GM21423 (cell line): ENCODE results near the gene EPB41.
"Not testable (repeated sequence)": the region's sequence is repeated elsewhere in the genome, so short reads cannot be mapped to it uniquely, and the experiment has no call there.

Source experiments
- ATAC-seq: cut with Tn5 transposase; IDR thresholded peaks from one replicate; pipeline ENCODE4 v1.9.1; 2021; ENCODE audit warnings: mild to moderate bottlenecking, moderate library complexity; ENCODE audit not compliant: unreplicated experiment

EPB41 gene

DNA sequence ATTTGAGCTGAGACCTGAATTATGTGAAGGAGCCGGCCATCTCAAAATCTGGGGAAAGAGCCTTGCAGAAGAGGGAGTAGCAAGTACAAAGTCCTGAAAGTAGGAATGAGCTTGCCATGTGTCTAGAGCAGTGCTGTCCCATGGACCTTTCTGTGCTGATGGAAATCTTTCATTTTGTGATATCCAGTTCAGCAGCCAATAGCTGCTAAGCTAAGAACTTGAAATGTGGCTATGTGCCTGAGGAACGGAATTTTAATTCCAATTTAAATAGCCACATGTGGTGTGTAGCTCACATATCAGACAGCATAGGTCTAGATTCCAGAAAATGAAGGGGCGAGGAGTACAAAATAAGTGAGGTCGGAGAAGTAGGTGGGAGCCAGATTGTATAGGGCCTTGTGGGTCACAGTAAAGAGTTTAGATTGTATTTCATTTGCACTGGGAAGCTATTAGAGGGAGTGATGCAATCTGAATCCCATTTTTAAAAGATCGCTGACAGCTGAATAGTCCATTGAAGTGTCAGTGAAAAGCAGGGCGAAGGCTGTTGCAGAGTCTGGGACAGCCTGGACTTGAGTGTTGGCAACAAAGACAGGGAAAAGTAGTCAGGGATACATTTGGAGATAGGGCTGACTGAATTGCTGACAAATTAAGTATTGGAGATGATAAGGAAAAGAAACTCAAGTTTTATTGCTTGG lies 129.1 kb downstream of the EPB41 start:
- no peak for ATAC-seq

DNA sequence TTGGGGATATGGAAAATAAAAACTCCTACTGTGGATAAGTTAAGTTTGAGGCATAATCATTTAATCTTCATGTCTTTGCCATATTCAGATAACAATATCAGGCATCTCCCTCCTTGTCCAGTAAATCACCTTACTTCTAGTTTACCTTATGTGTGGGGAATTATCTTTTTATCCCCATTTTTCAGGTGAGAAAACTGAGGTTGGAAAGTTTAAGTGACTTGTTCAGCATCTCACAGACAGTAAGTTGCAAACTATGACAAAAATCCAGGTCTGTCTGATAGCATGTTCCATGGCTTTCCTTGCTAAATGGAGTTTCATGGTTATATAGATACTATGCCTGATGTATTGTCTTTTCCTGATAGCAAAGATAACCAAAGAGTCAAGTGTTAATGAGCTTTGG lies 129.6 kb downstream of the EPB41 start:
- ATAC-seq, result no peak

- not testable (repeated sequence) for ATAC-seq
Measured at GRCh38 chr1:29045663-29046062, 131.3 kb downstream of the EPB41 start.

DNA sequence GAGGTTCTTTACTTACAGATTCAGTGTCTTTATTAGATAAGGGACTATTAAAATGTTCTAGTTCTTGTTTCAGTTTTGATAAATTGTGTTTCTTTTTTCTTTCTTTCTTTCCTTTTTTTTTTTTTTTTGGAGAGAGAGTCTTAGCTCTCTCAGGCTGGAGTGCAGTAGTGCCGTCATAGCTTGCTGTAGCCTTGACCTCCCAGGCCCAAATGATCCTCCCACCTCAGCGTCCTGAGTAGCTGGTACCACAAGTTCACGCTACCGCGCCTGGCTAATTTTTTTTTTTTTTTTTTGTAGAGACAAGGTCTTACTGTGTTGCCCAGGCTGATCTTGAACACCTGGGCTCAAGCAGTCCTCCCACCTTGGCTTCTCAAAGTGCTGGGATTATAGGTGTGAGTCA lies 132.8 kb downstream of the EPB41 start:
- ATAC-seq, result no peak

GRCh38 chr1:29050166-29050565 lies 135.8 kb downstream of the EPB41 start:
- ATAC-seq, result no peak

DNA sequence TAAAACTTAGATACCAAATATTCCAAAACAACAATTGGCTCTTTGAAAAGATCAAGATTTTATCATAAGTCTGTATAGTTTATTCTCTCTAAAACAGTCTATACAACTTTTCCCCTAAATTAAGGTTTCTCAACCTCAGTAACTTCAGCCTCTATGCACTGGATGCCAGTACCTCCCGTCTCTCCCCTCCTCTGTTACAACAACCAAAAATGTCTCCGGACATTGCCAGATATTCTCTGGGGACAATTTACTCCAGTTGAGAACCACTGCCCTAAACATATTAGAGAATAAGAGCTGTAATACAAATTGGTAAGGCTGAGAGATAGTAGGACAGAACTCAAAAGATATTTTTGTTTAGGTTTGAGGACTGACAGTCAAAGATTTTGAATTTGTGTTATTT lies 137.7 kb downstream of the EPB41 start:
- ATAC-seq, result no peak

GRCh38 chr1:29052941-29053340 lies 138.6 kb downstream of the EPB41 start:
- ATAC-seq, result no peak

DNA sequence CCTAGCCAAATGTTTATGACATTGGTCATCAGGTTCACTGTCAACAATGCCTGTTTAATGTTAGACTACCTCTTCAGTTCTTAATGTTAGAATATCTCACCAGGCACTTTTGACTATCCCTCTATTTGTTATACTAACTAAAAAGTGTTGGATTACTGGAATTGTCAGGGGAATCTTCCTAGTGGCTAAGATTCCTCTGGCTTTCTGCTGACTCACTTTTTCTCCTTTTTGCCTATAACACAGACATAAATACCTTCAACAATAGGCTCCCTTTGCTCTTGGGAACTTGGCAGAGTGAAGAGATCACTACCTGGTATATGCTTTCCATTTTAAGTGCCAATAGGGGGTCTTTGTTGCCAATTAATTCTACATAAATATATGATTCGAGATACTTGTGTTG lies 140.8 kb downstream of the EPB41 start:
- no peak for ATAC-seq

- ATAC-seq, result no peak
Measured at GRCh38 chr1:29056256-29056655, 141.9 kb downstream of the EPB41 start.

DNA sequence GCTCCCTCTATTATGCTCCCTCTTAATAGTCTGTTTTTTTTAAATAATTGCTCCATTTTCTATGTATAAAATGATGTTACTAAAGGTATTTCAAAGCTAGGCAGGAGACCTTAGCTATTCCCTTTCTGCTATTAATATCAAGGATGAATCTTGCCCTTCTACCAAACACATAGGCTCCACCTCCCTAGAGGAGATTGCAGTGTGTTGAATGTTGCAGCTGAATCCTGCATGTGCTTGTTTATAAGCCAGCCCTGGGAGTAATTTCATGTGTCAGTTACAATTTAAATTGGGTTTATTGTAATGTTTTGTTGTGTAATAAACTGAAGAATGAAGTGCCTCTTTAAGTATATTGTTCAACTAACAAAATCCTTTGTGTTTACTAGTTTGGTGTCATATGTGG lies 143.3 kb downstream of the EPB41 start:
- no peak for ATAC-seq

GRCh38 chr1:29062157-29062942 lies 148.0 kb downstream of the EPB41 start:
- no peak for ATAC-seq

DNA sequence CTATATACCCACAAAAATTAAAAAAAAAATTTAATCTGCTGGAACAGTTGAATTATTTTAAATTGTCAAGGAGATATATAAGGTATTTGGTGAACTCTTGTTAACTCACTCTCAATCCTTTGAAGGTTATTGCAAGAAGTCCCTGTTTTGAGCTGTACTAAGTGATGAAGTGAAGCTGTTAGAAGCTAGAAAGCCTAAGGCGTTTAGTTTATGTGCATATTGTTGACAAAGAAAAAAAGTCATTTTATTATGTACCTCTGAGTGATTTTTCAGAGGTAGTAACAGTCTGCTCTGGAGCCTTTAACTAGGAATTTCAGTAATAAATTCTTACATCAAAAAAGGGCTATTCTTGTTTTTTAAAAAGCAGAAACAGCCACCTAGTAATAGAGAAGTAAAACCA lies 149.7 kb downstream of the EPB41 start:
- ATAC-seq, result no peak

DNA sequence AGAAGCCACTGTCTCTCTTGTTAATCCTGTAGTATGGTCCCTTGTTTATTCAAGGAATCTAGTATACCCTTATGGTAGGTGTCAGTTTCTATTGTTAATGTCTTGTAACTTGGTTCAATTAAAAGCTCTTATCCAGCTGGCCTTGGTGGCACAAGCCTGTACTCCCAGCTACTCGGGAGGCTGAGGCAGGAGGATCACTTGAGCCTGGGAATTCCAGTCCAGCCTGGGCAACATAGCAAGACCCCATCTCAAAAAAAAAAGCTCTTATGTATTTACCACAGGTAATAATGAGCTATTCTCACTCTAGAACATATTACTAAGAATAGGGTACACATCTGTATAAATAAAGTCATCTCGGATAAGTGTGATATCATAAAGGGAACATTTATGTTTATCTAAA lies 162.8 kb downstream of the EPB41 start:
- no peak for ATAC-seq

GRCh38 chr1:29079916-29080629 lies 165.7 kb downstream of the EPB41 start:
- not testable (repeated sequence) for ATAC-seq

DNA sequence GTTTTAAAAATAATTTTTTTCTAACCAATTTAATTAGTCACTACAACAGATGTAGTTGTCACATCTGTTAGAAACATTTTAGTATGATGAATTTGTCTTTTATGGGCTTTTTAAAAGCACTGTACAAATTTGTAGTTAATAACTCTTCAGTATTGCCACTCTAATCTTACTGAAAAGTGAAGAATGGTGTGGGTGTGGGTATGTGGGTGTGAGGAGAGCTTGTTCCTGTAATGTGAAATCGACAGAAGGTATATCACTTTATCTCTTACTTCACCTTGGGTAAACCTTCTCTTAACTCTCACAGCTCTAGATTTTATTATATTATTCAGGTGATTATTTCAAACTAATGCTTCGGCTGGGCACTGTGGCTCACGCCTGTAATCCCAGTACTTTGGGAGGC lies 166.8 kb downstream of the EPB41 start:
- no peak for ATAC-seq

DNA sequence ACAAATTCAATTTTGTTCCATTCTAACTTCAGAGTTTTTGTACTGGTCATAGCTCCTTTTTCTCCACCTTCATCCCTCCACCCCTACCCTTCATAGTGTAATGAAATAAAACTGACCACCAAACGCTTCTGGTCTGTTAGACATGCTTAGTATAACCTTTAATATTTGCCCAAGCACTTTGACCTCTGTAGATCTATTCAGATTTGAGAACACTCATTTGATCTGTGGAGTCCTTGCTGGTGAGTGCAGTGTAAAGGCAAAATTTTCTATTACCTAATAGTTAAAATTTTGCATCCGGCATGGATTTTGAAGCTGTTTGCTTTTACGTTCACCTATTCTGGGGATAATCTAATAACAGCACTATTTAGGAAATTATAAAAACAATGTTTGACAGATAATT lies 168.2 kb downstream of the EPB41 start:
- no peak for ATAC-seq

GRCh38 chr1:29083317-29084195 lies 169.2 kb downstream of the EPB41 start:
- no peak for ATAC-seq

DNA sequence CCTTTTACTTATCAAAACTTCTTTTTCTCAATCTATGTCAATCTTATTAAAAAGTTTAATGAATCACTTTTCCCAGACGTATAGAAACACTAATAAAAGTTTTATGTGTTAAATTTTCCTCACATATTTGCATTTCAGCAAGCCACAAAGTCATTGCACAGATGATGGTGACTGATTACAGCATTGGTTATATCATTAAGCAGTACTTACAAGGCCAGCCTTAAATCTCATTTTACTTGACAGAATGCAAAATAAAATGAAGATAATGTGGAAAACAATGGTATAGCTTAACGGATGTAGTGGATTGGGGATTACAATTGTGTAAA lies 169.8 kb downstream of the EPB41 start:
- ATAC-seq, result no peak

- ATAC-seq, result no peak
Measured at GRCh38 chr1:29090937-29091618, 176.7 kb downstream of the EPB41 start.

GRCh38 chr1:29092704-29093103 lies 178.3 kb downstream of the EPB41 start:
- not testable (repeated sequence) for ATAC-seq
